Transverse colon (tissue), 4 donors: ENCODE results near the gene CHM.

Experiments
- CTCF ChIP-seq, 5 experiments: fragments of 200-600 bp in 3 of 5; fragments of 450-650 bp in 2 of 5; sonication (generic) in 3 of 5; IDR thresholded peaks; 1 replicate in 2 of 5; 2 replicates in 3 of 5; pipeline ENCODE4 v1.5.1; 2016 to 2017; ENCODE audit warnings: antibody characterized with exemption in 5 of 5, inconsistent platforms in 3 of 5, mild to moderate bottlenecking in 2 of 5, moderate library complexity in 1 of 5
- EP300 ChIP-seq: sonication (generic); formaldehyde crosslinking; IDR thresholded peaks from one replicate; pipeline ENCODE4 v1.6.1; 2017; ENCODE audit warnings: antibody characterized with exemption, low read depth
- POLR2A ChIP-seq: fragments of 450-650 bp; IDR thresholded peaks from one replicate; pipeline ENCODE4 v1.6.1; 2016; ENCODE audit warnings: antibody characterized with exemption, mild to moderate bottlenecking, moderate library complexity
- POLR2AphosphoS5 ChIP-seq, 3 donors: sonication (generic); formaldehyde crosslinking; IDR thresholded peaks; one replicate each; pipeline ENCODE4 v1.6.1; 2016; ENCODE audit warnings: antibody characterized with exemption in 3 of 3

DNA sequence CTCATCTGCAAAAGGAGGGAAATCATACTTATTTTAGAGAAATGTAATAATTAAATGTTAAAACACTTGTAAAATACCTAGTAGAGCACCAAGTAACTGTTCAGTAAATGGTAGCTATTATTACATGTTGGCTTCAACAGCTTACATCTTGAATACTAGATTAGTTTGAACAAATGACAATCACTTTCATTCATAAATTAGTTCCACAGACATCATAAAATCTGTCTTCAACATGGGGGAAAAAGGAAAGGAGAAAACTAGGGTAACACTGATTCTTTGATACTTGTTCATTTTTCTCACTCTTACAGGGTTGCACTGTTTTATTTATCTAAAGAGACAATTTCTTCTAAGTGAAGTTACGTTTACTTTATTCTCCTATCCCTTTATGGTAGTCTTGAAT is 51.7 kb downstream of the CHM start:
- TF ChIP-seq POLR2A, result no peak
- no peak for TF ChIP-seq CTCF (IDR thresholded peaks at IDR 0.05)
- no peak for TF ChIP-seq POLR2AphosphoS5 (IDR thresholded peaks at IDR 0.05)
- no peak for TF ChIP-seq EP300
